LNCaP clone FGC (cell line): ENCODE results near the gene HOXD8.

ENCODE experiments used
- DNase-seq: peaks from one replicate; pipeline ENCODE4 v3.0.0-alpha.2; 2011; ENCODE audit warnings: low read depth
- H3K4me3 ChIP-seq: 2 replicates; pipeline ENCODE4 v1.5.1; 2011; ENCODE audit warnings: mild to moderate bottlenecking, low read depth, low read length, control low read depth
- TF ChIP-seq, protein P1 (sequence below): IDR thresholded peaks from 2 replicates; pipeline ENCODE4 v1.5.1; 2012; ENCODE audit warnings: mild to moderate bottlenecking; ENCODE audit not compliant: control insufficient read depth, insufficient read depth; ENCODE audit errors: extremely low read depth

Gene HOXD8

DNA sequence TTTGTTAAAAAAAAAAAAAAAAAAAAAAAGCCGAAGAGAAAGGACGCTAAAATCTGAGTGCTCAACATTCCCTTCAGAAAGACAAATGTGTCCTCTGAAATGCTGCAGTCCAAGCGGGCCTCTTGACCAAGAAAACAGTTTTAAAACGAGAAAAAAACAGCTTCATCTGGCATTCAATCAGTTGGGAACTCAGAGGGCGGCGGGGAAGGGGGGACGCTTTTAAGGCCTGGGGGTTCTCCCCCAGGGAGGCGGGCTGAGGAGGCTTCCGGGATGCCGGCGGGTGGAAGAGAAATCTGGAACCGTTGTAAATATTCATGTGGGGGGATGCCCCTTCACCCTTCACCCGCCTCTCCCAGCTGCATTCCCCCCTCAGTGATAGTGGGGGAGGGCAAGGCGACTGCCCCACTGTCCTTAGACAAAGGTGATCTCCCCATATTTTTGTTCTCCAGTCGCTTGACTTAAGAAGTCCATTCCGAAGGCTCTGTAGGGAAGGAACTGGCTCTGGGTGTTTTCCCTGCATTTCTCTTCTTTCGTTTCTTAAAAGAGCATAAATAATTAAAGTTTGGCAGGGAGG lies 25.7 kb upstream of the HOXD8 start:
- no peak for DNase-seq
- no peak overlapping the region for H3K4me3 ChIP-seq
- TF ChIP-seq, protein P1, sequence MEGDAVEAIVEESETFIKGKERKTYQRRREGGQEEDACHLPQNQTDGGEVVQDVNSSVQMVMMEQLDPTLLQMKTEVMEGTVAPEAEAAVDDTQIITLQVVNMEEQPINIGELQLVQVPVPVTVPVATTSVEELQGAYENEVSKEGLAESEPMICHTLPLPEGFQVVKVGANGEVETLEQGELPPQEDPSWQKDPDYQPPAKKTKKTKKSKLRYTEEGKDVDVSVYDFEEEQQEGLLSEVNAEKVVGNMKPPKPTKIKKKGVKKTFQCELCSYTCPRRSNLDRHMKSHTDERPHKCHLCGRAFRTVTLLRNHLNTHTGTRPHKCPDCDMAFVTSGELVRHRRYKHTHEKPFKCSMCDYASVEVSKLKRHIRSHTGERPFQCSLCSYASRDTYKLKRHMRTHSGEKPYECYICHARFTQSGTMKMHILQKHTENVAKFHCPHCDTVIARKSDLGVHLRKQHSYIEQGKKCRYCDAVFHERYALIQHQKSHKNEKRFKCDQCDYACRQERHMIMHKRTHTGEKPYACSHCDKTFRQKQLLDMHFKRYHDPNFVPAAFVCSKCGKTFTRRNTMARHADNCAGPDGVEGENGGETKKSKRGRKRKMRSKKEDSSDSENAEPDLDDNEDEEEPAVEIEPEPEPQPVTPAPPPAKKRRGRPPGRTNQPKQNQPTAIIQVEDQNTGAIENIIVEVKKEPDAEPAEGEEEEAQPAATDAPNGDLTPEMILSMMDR, result no peak

DNA sequence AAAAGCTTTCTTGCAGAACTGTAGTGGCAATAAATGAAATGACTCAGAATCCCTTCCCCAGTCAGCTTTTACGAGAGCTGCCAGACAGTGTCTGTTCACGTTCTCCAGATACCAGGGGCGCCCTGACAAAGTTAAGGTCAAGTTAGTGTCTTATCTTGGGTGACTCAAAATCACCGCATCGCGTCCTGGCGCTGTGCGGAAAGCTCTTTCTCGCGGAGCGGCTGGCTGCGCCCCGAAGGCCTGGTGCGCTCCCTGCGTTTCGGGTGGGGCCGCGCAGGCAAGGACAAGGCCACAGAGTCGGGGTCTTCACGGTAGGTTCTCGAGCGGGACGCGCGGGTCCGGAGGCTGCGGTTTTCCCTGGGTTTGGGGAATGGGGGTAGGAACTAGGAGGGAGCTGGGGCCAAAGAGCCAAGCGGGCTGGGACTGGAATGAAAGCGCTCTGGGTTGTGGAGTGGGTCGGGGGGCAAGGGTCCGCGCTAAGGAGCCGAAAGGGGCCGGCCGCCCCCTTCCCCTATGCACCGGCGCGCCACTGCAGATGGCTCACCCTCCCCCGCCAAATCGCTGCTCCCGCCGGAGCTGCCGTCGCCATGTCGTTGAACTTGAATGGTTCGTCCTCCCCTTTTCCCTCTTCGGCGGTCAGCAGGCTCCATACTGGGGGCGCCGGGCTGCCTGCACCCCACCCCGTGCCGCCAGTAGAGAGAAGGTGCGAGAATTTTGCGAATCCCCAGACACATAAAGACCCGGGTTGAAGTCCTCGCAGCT lies 25.0 kb upstream of the HOXD8 start:
- no peak for DNase-seq
- TF ChIP-seq, protein P1, result no peak
- H3K4me3 ChIP-seq, result no peak overlapping the region

DNA sequence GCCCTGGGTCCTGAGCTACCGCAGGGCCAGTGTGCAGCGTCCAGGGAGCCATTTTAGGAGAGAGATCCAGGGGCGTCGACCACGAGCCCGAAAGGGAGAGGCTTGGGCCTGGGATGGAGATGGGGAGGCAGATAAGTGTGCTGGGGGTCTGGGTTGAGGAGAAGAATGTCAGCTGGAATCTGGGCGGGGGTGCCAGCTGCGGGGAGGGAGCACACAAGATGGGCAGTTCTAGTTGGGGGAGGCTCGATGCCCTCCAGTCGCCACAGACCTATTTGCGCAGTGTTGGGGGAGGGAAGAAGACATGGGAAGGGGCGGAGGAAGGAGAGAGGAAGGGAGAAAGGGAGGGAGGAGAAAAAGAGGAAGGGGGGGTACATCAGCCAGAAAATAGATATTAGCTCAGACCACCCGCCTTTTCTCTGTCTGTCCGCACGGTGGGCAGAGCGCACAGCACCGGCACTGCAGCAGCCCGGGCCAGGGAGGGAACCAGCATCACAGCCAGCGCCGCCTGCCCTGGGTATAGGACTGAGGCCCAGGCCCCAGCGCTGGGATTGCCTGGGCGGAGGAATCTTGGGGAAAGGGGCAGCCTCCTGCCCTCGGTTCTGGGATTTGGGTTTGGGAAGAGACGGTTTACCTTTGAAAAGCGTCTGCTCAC lies 24.3 kb upstream of the HOXD8 start:
- no peak overlapping the region for H3K4me3 ChIP-seq
- no peak for DNase-seq
- TF ChIP-seq, protein P1, result no peak

DNA sequence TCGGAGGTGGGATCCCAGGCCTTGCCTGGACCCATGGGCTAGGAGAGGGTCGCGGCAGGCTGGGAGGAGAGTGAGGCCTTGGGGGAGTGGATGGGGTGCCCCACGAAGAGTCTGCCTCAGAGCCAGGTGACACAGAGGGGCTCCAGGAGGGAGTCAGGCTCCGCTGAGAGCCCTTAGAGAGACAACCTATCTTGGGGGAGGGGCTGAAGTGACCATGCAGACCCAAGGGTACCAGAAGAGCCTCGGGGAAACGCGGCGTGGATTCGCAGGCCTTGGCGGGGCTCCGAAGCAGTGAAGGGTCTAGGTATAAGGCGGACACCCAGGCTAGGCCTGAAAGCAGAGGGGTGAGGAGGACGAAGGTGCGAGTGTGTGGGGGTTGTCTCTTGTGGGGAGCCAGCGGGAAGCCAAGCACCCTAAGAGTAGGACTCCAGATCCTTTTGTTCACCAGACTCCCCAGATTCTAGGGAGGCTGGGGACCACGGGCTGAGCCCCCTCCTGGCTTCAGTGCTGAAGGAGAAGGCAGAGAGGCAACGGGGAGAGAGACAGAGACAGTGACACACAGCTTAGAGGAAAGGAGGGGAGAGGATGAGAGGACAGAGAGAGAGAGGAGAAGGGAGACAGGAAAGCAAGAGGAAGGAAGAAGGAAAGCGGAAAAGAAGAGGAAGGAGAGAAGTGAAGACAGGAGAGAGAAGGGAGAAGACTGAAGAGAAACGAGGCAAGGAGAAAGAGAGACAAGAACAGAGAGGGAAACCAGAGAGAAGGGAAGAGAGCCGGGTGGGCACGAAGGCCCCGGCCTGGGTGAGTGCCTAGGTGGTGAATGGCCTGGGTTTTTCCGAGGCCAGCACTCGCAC lies 23.6 kb upstream of the HOXD8 start:
- no peak overlapping the region for H3K4me3 ChIP-seq
- no peak for DNase-seq
- TF ChIP-seq, protein P1, result no peak

DNA sequence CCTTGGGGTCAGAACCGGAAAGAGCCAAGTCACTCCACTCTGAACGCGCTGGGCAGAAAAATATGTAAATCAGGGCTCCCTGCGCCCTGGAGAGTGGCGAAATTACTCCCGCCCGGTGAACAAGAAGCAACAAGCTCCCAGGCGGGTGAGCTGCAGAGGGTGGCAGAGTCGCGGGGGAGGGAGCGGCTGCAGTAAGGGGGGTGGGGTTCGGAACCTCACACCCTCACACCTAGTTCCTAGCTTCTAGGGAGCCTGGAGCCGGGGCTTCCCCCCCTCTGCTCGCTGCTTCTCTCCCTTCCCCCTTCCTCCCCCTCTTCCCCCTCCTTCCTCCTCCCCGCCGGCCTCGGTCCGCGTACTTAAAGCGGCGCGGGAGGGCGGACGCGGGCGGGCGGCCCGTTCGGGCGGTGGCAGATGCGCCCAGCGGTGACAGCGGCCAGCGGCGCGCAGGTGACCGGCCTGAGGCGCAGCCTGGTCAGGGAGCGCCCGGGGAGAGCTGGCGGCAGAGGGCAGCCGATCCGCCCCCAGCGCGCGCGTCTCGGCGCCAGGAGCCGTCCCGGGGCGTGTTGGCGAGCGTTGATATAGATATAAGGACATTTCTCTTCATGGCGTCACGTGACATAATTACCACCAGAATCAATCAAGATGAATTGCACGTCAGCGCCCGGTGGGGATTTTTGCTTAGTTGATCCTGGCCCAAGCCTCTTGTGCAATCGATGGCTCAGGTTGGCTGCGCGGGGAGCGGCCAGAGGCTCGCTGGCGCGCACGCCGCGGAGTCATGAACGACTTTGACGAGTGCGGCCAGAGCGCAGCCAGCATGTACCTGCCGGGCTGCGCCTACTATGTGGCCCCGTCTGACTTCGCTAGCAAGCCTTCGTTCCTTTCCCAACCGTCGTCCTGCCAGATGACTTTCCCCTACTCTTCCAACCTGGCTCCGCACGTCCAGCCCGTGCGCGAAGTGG lies 22.6 kb upstream of the HOXD8 start, which contains the start of gene HOXD11:
HOXD11 (plus strand) TSS at position 700 of the 959 bp plus-strand sequence; CDS start at position 776, 76 bp downstream.
- no peak within 1 kb of the TSS for H3K4me3 ChIP-seq
- no peak for DNase-seq
- TF ChIP-seq, protein P1, result no peak

DNA sequence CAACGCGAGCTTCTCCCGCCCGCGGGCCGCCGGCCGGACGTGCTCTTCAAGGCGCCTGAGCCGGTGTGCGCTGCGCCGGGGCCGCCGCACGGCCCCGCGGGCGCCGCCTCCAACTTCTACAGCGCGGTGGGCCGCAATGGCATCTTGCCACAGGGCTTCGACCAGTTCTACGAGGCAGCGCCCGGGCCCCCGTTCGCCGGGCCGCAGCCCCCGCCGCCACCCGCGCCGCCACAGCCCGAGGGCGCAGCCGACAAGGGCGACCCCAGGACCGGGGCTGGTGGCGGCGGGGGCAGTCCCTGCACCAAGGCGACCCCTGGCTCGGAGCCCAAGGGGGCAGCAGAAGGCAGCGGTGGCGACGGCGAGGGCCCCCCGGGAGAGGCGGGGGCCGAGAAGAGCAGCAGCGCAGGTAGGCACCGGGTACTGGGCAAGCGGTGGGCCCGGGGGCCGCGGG lies 21.7 kb upstream of the HOXD8 start:
- TF ChIP-seq, protein P1, result no peak
- H3K4me3 ChIP-seq, result no peak overlapping the region
- no peak for DNase-seq
